EL (cell line): ENCODE results near the gene AGMAT.
"Not testable (repeated sequence)": the region's sequence is repeated elsewhere in the genome, so short reads cannot be mapped to it uniquely, and the experiment has no call there.

Source experiments
- DNase-seq: peaks from one replicate; pipeline ENCODE4 v3.0.0-alpha.2; 2016

Gene AGMAT

GRCh38 chr1:15609631-15610030, 24.8 kb upstream of the AGMAT start:
- DNase-seq: peak; percentile 9

GRCh38 chr1:15605398-15606383, 20.8 kb upstream of the AGMAT start:
- no peak for DNase-seq

- not testable (repeated sequence) for DNase-seq
These were observed 19.5 kb upstream of the AGMAT start for GRCh38 chr1:15604400-15604799.

GRCh38 chr1:15603966-15604282, 19.1 kb upstream of the AGMAT start:
- DNase-seq: not testable (repeated sequence)

- peak; percentile 95 for DNase-seq
These were observed 18.5 kb upstream of the AGMAT start for GRCh38 chr1:15603050-15603965.

GRCh38 chr1:15598436-15598835, 13.6 kb upstream of the AGMAT start:
- no peak for DNase-seq

GRCh38 chr1:15595809-15596617, 11.2 kb upstream of the AGMAT start:
- DNase-seq: no peak

- no peak for DNase-seq
These were observed 7.4 kb upstream of the AGMAT start for GRCh38 chr1:15592285-15592684.

- no peak for DNase-seq
These were observed 1.7 kb downstream of the AGMAT start for GRCh38 chr1:15583016-15583706.

GRCh38 chr1:15579683-15580047, 5.2 kb downstream of the AGMAT start:
- DNase-seq: no peak

- no peak for DNase-seq
These were observed 5.7 kb downstream of the AGMAT start for GRCh38 chr1:15578921-15579682.

- no peak for DNase-seq
These were observed 7.2 kb downstream of the AGMAT start for GRCh38 chr1:15577691-15578090.

- no peak for DNase-seq
These were observed 9.2 kb downstream of the AGMAT start for GRCh38 chr1:15575549-15576150.

GRCh38 chr1:15574741-15575140, 10.1 kb downstream of the AGMAT start:
- DNase-seq: no peak

- no peak for DNase-seq
These were observed 11.4 kb downstream of the AGMAT start for GRCh38 chr1:15573477-15573876.

GRCh38 chr1:15571266-15571665, 13.6 kb downstream of the AGMAT start:
- DNase-seq: no peak

- no peak for DNase-seq
These were observed 14.0 kb downstream of the AGMAT start for GRCh38 chr1:15570861-15571260.

- DNase-seq: no peak
These were observed 16.3 kb downstream of the AGMAT start for GRCh38 chr1:15568387-15569073.

- DNase-seq: no peak
These were observed 25.6 kb downstream of the AGMAT start for GRCh38 chr1:15559189-15559810.

- no peak for DNase-seq
These were observed 26.3 kb downstream of the AGMAT start for GRCh38 chr1:15558516-15558915.
